Tibial nerve (tissue), 4 donors: Measurements from ENCODE around the gene PLCB1.

Experiments used
- CTCF ChIP-seq, 5 experiments: fragments of 200-600 bp in 3 of 5; fragments of 450-650 bp in 2 of 5; sonication (generic) in 3 of 5; IDR thresholded peaks; one replicate each; pipeline ENCODE4 v1.5.1; 2016 to 2019; ENCODE audit warnings: antibody characterized with exemption in 5 of 5, mild to moderate bottlenecking in 3 of 5, moderate library complexity in 2 of 5
- EP300 ChIP-seq, 2 donors: sonication (generic); formaldehyde crosslinking; IDR thresholded peaks; one replicate each; pipeline ENCODE4 v1.6.1; 2017; ENCODE audit warnings: antibody characterized with exemption in 2 of 2, mild to moderate bottlenecking in 1 of 2

GRCh38 chr20:8388141-8388540, 256.1 kb downstream of the PLCB1 start:
- no peak for TF ChIP-seq CTCF (IDR thresholded peaks at IDR 0.05)
- no peak for TF ChIP-seq EP300 (IDR thresholded peaks at IDR 0.05)
